Measurements from ENCODE around the gene PWWP2B. TPM values are rescaled to one million over a fixed set of nuclear protein-coding genes. Genes with fewer than 3 reads are reported as not detected.

Gene PWWP2B
- total RNA-seq, 1 donor from 2014 or later, result 12.9 TPM

GRCh38 chr10:132425029-132425756 lies 28.2 kb downstream of the PWWP2B start:
- Mint-ChIP-seq H3K4me1 (ENCODE audit: unreplicated experiment) (peaks cover 39% of the 10 kb centered on the region), H3K9me3 (ENCODE audit: unreplicated experiment) (no peaks in the 10 kb centered on the region), H3K36me3 (ENCODE audit: unreplicated experiment) (no peaks in the 10 kb centered on the region), H3K27ac (ENCODE audit: unreplicated experiment) (no peak overlapping the region), H3K4me3 (ENCODE audit: unreplicated experiment) (no peak overlapping the region), H3K27me3 (ENCODE audit: unreplicated experiment) (no peaks in the 10 kb centered on the region)
- DNase-seq (ENCODE audit: extremely low spot score, unreplicated experiment), result no peak
- TF ChIP-seq CTCF (IDR thresholded peaks at IDR 0.05), result no peak

- no peaks in the 10 kb centered on the region for H3K27me3 Mint-ChIP-seq (ENCODE audit: unreplicated experiment)
- DNase-seq (ENCODE audit: extremely low spot score, unreplicated experiment), result no peak
- H3K27ac Mint-ChIP-seq (ENCODE audit: unreplicated experiment), result no peak overlapping the region
- no peak overlapping the region for H3K4me3 Mint-ChIP-seq (ENCODE audit: unreplicated experiment)
- peaks cover 34% of the 10 kb centered on the region for H3K4me1 Mint-ChIP-seq (ENCODE audit: unreplicated experiment)
- no peaks in the 10 kb centered on the region for H3K36me3 Mint-ChIP-seq (ENCODE audit: unreplicated experiment)
- no peak for TF ChIP-seq CTCF (IDR thresholded peaks at IDR 0.05)
- H3K9me3 Mint-ChIP-seq (ENCODE audit: unreplicated experiment), result no peaks in the 10 kb centered on the region
Measured at GRCh38 chr10:132425757-132426155, 28.8 kb downstream of the PWWP2B start.

GRCh38 chr10:132427006-132427771 lies 30.2 kb downstream of the PWWP2B start:
- DNase-seq (ENCODE audit: extremely low spot score, unreplicated experiment), result no peak
- H3K4me3 Mint-ChIP-seq (ENCODE audit: unreplicated experiment), result no peak overlapping the region
- no peaks in the 10 kb centered on the region for H3K9me3 Mint-ChIP-seq (ENCODE audit: unreplicated experiment)
- no peaks in the 10 kb centered on the region for H3K36me3 Mint-ChIP-seq (ENCODE audit: unreplicated experiment)
- H3K27ac Mint-ChIP-seq (ENCODE audit: unreplicated experiment), result no peak overlapping the region
- peaks cover 23% of the 10 kb centered on the region for H3K4me1 Mint-ChIP-seq (ENCODE audit: unreplicated experiment)
- H3K27me3 Mint-ChIP-seq (ENCODE audit: unreplicated experiment), result no peaks in the 10 kb centered on the region
- TF ChIP-seq CTCF (IDR thresholded peaks at IDR 0.05), result no peak

- no peaks in the 10 kb centered on the region for H3K9me3 Mint-ChIP-seq (ENCODE audit: unreplicated experiment)
Measured at GRCh38 chr10:132427939-132428367, 31.0 kb downstream of the PWWP2B start.

More at GRCh38 chr10:132427939-132428367, 31.0 kb downstream of the PWWP2B start:
- DNase-seq (ENCODE audit: extremely low spot score, unreplicated experiment), result no peak
- no peak overlapping the region for H3K4me3 Mint-ChIP-seq (ENCODE audit: unreplicated experiment)
- H3K4me1 Mint-ChIP-seq (ENCODE audit: unreplicated experiment), result peaks cover 16% of the 10 kb centered on the region
- H3K27me3 Mint-ChIP-seq (ENCODE audit: unreplicated experiment), result no peaks in the 10 kb centered on the region
- no peak overlapping the region for H3K27ac Mint-ChIP-seq (ENCODE audit: unreplicated experiment)
- no peak for TF ChIP-seq CTCF (IDR thresholded peaks at IDR 0.05)
- no peaks in the 10 kb centered on the region for H3K36me3 Mint-ChIP-seq (ENCODE audit: unreplicated experiment)
